GM21786 (cell line): ENCODE data around the gene KLHL35.

Experiments used
- ATAC-seq: cut with Tn5 transposase; IDR thresholded peaks from one replicate; pipeline ENCODE4 v1.9.1; 2021; ENCODE audit not compliant: unreplicated experiment

KLHL35 gene

DNA sequence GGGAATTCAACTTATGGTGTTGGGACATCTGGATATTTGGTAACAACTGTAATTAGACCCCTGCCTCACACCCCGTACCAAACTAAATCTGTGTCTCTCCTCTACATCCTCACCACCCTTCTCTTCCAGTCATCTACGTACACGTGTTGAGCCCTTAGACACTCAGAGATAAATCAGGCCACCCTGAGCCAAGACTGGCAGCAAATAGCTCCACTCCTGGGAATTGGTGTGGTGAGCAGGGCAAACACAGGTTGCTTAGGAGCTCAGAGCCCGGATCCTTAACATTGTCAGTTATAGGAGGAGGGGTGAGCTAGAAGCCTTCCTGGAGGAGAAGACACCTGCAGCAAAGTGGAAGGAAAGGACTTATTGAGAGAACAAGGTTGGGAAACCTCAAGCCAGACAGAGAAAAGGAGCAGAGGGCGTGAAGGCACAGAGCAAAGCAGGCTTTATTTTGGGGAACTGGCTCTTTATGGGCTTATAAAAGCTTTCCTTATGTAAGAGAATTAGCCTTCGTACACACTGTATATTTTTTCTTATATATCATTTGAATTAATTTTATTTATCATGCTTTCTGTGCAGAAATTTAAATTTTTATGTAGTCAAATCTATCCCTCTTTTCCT lies 36.9 kb upstream of the KLHL35 start:
- ATAC-seq, result no peak

DNA sequence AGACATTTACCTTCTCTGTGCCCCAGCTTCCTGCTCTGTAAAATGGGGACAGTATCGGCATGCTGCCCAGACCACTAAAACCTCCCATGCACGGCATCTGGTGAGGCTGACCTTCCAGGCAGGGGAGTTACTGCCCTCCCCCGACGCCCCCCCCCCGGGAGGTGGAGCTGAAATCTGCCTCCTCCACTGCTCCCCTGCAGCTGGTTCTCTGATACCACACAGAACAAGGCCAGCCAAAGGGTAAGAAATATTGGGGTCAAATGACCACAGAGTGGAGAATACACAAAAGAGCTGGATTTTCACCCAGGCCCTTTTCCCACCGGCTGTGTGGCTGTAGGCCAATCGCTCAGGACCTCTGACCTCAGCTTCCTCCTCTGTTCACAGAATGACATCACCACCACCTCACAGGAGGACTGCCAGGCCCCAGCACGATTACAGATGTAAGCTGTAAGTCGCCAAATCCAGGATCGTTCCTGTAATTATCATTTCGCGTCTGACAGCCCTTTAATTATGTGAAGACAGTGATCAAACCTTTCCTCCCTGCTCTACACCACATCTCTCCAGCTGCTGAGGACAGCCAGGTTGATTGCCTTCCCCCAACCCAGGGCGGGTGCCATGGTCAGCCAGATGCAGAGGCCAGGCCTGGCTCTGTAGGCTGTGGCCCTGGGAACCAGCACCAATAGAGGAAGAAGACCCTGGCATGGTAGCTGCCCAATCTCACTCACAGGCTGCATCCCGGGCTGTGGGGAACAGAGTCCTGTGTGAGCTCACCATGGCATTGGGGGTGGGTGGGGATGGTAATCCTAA lies 35.7 kb upstream of the KLHL35 start:
- no peak for ATAC-seq

DNA sequence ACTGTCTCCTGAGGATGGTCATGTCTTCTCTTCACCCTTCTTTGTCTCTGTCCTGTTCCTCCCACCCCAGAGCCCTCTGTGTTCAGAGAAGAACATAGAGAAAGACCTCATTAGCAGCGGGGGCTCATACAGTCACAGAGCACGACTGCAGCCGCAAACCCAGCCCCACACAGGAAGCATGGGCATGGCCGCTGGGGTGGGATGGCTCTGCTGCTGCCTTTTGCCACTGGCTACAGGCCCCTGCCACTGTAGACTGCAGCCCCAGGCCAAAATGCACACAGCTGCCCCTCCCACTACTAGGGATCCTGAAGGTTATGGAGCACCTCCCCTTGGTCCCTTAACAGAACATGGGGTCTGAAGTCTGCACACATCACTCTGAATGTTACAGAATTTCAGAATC lies 34.9 kb upstream of the KLHL35 start:
- no peak for ATAC-seq

DNA sequence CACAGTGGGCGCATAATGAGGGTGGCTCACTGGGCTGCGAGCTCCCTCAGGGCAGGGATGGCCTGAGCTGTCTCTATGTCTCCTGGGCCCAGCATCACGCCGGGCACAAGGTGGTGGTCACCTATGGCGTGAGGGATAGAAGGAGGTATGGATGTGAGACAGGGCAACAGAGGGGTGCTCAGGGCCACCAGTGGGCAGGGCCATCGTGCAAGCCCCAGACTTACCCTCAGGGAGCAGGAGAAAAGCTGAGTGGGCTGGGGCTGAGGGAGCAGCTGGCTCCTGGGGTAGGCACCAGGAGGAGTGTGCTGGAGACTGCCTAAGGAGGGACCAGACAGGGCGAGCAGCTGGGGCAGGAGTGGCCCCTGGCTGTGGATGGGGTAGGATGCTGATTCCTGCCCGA lies 34.3 kb upstream of the KLHL35 start:
- ATAC-seq, result no peak

DNA sequence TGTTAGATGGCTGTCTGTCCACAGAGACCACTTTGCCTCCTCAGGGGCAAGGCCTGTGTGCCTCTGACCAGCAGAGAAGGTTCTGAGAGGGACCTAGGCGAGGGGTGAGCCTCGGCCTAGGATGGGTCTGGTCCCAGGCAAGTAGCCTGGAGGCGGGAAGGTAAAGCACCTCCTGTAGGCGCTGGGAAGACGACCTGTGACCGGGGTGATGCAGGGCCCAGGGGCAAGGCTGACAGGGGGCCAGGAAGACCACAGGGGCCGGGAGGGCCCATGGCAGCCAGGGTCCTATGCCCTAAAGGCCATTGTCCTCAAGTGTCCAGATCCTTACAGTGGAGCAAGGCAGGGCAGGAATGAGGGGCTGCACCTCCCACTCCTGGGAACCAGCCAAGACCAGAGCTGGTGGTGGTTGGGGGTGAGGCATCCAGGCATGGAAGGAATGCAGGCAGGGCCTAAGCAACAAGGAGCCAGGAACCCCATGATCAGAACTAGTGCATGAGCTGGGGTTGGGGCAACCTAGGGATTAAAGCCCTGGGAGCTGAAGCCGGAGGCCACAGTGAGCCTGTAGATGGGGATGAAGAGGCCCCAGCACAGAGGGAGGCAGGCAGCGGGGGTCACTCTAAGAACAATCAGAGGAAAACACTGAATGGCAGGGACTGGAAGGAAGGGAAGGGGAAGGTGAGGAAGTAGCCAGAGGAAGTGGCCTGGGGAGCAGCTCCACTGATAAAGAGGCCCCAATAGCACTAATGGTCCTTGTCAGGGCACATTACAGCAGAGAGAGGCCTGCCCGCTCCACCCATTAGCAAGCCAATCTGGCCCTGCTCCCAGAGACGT lies 32.9 kb upstream of the KLHL35 start:
- no peak for ATAC-seq

DNA sequence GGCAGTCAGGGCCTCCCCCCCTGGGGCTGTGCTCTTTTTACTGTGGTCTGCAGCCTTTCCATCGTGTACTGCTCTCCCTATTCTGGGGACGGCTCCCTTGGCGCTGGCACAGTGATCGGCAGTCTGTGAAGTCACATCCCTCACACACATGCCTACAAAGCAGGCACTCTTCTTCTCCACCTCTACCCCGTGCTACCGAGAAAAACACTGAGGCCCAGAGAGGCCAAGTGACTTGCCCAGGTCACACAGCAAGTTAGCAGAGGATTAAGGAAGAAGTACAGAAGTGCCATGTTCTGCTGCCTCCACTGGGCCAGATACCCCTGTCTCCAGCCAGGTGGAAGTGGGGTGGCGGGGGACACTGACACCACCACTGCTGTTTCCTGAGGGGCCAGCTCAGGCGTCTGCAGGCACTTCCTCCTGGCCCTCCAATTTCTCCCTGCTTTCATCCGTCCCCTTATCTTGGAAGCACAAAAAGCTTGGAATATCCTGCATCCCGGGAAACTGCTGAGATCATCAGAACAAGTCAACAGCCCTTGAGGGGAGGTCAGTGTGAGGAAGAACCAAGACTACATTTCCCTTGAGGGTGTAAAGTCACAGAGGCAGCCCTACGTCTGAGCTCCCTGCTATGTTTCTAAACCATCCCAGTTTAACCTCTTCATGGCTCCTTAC lies 30.2 kb upstream of the KLHL35 start:
- no peak for ATAC-seq

DNA sequence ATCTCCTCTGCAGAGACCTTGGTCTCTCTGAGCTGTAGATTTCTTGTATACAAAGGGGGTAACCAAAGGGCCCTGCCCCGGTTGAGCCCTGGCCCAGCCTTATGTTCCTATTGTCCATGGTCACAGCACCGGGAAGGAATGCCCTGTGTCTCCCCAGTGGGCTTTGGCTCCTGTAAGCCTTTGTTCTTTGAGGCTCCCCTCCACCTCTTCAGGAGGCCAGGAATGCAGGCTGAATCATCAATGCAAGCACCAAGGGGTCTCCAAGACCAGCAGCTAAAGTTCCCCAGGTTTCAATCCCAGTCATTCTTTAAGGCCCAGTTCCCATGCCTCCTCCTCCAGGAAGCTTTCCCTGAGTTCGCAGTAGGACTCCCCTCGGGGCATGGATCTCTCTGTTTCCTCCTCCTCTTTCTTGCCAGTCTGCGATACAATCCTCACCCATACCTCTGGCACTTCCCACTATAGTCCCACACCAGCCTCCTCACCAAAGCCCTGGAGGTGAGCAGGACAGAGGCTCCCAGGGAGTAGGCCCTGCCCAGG lies 29.2 kb upstream of the KLHL35 start:
- no peak for ATAC-seq

DNA sequence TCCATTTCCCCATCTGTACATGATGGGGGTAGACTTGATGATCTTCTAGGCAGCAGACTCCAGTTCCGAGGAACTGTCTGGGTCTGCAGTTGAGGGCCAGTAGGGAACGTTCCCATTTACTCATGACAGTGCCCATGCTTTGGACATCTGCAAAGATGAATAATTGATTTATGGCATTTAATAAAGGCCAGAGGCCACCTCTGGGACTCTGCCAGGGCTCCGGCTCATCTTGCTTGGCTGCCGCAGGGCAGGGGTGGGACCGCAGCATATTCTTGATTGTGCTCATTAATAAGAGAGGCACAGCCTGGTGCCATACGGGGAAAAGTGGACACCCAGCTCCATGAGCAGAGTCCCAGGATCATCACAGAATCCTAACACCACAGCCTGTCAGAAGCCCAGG lies 28.1 kb upstream of the KLHL35 start:
- ATAC-seq, result no peak

DNA sequence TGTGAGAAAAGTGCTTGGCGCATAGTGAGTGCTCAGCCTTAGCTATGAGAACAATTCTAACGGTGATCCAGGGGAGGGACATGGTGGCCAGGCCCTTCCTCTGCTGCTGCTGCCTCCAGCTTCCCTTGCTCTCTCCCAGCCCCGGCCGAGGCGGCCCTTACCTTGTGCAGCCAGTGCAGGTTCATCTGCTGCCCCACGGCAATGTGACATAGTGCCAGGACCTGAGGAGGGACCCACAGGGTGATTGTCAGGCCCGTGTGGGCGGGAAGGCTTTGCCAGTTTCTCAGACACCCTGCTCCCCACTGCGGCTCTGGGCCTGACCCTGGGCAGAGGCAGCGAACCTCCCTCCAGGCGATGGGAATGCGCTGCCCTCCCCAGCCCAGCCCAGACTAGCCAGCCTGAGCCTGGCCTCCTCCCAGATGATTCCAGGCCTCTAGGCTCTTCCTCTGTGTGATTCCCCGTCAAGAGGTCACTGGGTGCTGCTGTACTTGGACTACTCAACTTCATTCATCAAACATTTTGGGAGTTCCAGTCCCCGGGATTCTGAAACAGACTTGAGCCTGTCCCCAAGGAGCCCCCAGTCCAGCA lies 23.7 kb upstream of the KLHL35 start:
- no peak for ATAC-seq

DNA sequence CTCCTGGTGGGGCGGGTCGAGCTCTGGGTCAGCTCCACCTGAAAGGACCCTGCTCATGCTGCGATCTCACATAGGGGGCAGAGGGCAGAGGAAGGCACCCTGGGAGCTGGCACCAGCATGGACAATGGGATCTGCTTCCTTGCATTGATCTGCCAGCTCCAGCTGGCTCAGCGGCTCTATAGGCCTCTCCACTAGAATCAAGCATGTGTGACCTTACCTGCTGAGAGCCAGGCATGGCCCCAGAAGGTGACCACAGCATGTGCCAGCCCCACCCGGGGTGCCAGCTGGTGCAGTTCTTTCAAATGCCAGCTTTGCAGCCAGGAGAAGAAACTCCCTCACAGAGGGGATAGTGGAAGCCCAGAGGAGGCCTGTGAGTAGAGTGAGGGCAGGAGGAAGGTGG lies 22.0 kb upstream of the KLHL35 start:
- ATAC-seq, result no peak

DNA sequence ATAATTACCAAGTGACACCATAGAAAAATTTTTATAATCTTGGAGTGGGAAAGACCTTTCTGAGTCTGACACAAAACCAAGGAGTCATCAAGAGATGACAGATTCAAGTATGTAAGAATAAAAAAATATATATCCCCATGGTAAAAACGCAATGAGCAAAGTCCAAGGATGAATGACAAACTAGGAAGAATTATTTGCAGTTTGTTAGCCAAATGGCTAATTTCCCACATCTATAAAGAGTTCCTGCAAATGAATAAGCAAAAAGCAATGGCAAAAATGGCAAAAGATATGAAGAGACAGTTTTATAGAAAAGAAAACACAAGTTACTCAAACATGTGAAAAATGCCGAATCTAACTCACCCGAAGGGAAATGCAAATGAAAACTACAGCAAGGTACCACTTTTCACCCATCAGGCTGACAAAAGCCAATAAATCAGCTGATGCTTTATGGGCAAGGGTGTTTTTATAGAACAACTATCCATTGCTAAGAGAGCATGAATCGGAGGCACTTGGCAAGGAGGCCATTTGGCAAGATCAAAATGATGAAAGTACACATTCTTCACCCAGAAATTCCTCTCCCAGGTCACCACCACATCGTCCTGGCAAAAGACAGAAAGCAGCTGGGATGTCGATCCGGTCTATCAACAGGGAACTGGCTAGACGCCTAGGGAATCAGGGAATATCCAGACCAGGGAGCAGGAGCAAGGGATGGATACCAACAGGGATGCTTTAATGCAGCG lies 21.1 kb upstream of the KLHL35 start:
- ATAC-seq, result no peak

DNA sequence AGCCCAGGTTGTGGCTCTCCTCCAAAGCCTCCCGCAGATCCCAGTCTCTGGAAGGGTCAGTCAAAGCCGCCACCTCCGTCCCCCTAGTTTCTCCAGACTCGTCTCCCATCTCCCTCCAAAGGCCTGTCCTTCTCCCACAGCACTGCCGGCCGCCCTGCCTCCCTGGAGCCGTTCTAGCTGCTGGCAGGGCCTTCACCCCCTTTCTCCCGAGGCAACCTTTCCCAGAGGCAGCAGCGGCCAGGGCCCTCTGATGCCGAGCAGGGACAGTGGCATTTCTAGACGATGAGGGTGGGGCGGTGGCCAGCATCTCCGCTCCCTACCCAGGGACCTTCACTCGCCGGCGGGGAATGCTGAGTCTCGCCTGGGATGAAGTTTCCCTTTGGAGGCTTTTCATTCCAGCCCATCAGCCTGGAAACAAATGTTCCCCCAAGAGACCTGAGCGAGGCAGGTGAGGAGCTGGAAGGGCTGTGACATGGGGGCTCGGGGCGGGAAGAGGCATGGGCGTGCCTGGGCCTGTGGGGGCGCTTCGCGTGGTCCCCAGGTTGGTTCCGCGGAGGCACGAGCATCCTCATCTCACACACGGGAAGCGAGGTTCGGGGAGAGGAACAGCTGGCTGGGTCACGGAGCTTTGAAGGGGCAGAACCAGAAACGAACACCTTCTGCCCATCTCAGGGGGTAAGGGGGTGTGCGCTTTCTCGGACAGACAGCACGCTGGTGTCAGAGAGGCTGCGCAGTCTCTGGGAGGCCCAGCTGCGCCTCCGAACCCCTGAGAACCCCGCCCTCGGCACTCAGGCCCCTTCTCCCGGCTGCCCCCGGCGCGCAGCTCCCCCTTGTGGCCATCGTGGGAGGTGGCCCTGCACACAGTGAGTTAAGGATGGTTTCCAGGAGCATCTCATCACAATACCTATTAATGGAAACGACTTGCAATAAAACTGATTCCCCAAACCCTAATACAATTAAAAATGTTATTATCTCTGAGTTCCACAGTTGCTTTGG lies 18.1 kb upstream of the KLHL35 start:
- no peak for ATAC-seq

DNA sequence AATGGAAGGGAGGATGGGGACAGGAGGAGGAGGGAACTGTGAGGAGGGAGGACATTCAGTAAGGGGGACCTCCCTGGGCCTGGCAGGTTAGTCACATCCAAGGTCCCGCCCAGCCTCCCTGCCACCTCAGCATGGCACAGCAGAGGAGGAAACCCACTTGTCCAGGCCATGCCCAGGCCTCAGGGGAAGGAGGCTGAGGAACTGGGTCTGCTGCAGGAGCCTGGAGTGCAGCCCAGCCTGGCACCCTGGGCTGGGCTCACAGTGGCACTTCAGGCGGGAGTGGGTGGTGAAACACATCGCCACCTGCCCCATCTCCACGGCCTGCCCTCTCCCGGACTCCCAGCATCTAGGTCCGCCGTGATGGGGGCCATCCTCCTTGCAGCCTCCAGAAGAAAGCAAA lies 17.2 kb upstream of the KLHL35 start:
- no peak for ATAC-seq

DNA sequence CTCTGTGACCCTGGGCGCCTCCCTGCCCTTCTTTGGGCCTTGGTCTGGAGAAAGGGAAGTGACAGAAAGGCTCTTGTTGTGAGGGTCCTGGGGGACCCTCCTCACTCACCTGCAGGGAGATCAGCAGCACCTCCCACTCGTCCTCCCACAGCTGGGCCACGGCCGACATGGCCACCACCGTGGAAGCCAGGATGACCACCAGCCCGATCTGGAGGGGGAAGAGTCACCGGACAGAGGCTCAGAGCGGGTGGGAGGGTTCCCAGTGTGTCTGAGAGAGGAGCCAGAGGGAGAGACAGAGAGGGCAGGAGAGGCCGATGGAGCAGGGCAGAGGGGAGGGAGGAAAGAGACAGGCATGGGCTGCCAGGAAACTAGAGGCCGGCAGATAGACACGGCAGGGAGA lies 16.8 kb upstream of the KLHL35 start:
- no peak for ATAC-seq

DNA sequence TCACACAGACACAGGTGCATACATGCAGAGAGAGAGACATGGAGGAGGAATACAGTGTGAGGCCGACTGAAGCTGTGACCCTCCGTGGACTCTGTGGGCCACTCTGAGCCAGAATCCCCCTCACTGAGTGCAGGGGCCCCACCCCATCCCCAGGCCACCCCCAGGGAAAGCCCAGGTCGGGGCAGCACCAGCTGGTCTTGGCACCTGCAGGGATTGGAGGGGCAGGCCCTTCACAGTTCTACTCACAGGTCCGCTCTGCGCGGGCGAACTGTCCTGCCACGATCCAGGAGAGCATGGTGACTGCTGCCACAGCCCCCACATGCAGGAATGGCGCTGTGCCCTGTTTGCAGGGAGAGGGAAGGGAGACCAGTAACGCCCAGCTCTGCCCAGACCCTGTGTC lies 16.3 kb upstream of the KLHL35 start:
- ATAC-seq, result no peak

DNA sequence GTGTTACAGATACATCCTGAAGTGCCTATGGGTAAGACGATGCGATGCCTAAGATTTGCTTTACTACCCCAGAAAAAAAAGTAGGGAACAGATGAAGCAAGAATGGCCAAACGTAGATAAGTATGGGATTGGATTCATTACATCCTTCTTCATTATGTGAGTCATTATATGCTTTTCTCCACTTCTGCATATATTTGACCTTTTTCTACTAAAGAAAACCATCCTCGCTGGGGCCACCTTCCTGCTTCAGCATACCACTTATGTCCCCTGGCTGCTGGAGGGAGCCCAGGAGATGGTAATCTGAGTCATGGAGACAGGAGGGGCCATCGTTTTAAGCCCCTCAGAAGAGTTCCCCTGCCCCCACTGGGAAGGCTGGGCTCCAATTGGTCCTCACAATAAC lies 14.4 kb upstream of the KLHL35 start:
- no peak for ATAC-seq

DNA sequence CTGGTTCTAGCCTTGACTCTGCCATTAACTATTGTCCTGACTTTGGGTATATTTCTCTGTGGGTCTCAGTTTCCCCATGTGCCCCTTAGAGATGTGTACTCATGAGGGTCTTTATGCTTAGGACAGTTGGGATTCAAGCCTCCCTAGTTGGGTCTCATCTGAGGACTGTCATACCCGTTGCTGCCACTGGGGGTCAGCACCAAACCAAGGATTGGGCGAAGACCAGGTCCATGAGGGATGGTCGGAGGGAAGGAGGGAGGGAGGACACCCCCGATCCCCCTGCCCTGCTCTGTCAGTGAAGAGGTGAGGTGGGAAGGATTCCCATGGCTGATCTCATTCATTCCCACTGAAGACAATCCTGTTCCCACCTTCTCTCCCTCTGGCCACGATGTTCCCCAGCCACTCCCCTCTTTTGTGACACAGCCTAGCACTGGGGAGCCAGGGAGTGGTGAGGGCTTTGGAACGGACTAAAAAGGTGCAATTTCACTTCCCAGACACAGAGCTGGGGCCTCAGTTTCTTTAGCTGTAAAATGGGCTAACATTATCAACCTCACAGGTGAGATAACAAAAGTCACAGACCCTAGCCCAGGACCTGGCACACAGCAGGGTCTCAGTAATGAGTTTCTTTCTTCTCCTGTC lies 12.4 kb upstream of the KLHL35 start:
- no peak for ATAC-seq

DNA sequence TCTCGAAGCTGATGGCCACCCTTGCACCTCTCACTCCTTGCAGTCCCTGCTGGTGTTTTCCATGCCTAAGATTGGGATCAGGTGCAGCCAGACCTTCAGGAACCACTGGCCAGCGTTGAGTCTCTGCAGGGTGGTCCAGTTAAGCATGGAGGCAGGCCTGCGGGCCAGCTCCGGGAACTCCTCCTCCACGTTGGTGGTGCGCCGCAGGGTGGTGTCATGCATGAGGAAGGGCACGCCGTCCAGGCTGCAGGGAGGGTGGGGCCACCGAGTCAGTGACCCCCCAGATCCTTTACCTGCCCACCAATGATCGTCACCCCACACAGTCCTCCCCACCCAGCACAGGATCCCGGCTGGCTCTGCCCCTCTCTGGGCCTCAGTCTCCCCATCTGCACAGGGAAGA lies 10.0 kb upstream of the KLHL35 start:
- no peak for ATAC-seq
